Measurements from ENCODE around the gene PHF24. TPM values are rescaled to one million over a fixed set of nuclear protein-coding genes. Genes with fewer than 3 reads are reported as not detected.

PHF24 gene
- total RNA-seq, 1 experiment from 2014 or later, result not detected

DNA sequence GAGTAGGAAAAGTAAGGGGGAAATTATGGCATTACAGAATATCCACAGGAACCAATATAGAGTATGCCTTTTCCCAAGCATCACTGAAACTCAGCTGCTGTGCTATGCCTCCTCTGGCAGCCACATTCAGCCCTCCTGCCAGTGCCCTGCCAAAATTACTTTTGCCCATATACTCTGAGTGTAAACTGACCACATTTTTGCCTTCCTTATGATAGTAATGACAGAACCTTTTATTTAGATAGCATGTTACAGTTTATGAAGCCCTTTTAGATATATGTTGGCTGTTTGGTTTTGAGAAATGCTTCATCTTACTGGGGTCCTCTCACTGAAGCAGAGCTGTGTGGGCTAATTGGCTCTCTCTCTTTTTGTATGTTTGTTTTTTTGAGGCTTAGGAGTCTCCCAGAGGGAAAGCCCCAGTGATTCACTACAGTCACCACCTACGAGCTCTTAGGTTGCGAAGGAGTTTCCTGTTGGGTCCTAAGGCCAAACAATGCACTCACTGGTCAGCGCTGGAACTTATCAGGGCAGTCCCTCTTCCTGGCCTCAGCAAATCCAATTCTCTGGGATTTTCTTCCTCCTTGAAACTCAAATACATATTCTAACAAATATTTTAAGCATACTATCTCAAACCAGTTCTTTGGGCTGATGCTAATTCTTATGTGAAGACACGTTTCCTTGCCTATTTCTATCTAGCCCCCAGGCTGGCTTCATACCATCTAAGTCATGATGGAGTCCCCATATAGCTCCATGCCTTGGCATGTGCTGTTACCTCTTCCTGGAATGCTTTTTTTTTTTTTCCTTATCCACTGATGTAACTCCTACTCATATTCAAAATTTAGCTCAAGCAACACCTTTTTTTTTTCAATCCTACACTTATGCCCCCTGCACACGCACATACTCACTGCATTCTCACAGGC, 3.7 kb downstream of the PHF24 start:
- H3F3A ChIP-seq (ENCODE audit: insufficient read depth, low read depth), result no peaks in the 10 kb centered on the region
- H4K20me1 ChIP-seq (ENCODE audit: insufficient read depth), result no peaks in the 10 kb centered on the region
- H2AFZ ChIP-seq, result no peak overlapping the region
- no peak overlapping the region for H3K4me2 ChIP-seq
- H3K9me2 ChIP-seq (ENCODE audit: insufficient read depth), result no peaks in the 10 kb centered on the region
- BruUV-seq (replicated peaks), result no TSS peak
- POLR2A ChIA-PET (ENCODE audit: unreplicated experiment), result no interaction called here
- TF ChIP-seq EZH2 (IDR thresholded peaks at IDR 0.05; ENCODE audit: low read depth), result no peak
- TF ChIP-seq, protein P1, sequence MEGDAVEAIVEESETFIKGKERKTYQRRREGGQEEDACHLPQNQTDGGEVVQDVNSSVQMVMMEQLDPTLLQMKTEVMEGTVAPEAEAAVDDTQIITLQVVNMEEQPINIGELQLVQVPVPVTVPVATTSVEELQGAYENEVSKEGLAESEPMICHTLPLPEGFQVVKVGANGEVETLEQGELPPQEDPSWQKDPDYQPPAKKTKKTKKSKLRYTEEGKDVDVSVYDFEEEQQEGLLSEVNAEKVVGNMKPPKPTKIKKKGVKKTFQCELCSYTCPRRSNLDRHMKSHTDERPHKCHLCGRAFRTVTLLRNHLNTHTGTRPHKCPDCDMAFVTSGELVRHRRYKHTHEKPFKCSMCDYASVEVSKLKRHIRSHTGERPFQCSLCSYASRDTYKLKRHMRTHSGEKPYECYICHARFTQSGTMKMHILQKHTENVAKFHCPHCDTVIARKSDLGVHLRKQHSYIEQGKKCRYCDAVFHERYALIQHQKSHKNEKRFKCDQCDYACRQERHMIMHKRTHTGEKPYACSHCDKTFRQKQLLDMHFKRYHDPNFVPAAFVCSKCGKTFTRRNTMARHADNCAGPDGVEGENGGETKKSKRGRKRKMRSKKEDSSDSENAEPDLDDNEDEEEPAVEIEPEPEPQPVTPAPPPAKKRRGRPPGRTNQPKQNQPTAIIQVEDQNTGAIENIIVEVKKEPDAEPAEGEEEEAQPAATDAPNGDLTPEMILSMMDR (conservative IDR thresholded peaks at IDR 0.05), result no peak
- CTCF ChIA-PET, result no interaction called here
- H3K4me3 ChIP-seq, result no peak overlapping the region
- H3K27ac ChIP-seq, result no peak overlapping the region
- no peaks in the 10 kb centered on the region for H3K4me1 ChIP-seq (replicated peaks; ENCODE audit: insufficient read depth)
- H3K79me2 ChIP-seq (ENCODE audit: low read depth), result no peaks in the 10 kb centered on the region
- no peaks in the 10 kb centered on the region for H3K36me3 ChIP-seq (ENCODE audit: low read depth)
- no peak for DNase-seq
- no peaks in the 10 kb centered on the region for H3K9me3 ChIP-seq (ENCODE audit: insufficient read depth, low read depth)
- intact Hi-C loops (cut with micrococcal nuclease; ENCODE audit: unreplicated experiment), result no loop called here
- H3K27me3 ChIP-seq (ENCODE audit: insufficient read depth, low read depth), result 0 out of 2 replicates have a peak, but pooled peaks cover 4% of the 10 kb centered on the region

DNA sequence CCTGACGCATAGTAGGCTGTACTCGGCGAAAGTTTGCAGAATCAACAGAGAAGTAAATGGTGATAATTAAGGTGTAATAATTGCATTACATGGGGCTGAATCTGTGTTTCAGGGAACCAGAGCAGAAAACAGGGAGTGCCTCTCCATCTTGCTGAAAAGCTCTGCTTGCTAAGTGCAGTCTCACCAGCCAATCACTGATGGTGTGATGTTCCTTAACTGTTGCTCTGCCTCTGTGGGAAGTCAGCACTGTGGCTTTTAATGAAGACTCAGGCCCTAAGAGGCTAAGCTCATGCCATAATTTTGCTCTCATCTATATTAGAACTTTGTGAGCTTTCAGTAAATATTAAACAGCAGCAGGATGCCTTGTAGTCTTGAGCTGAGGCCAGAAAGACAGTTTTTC, 4.5 kb downstream of the PHF24 start:
- TF ChIP-seq, protein P1 (conservative IDR thresholded peaks at IDR 0.05), result no peak
- no peak for TF ChIP-seq EZH2 (IDR thresholded peaks at IDR 0.05; ENCODE audit: low read depth)
- Histone ChIP-seq H3F3A (ENCODE audit: insufficient read depth, low read depth) (no peaks in the 10 kb centered on the region), H4K20me1 (ENCODE audit: insufficient read depth) (no peaks in the 10 kb centered on the region), H2AFZ (no peak overlapping the region), H3K4me1 (replicated peaks; ENCODE audit: insufficient read depth) (no peaks in the 10 kb centered on the region), H3K27ac (no peak overlapping the region), H3K4me2 (no peak overlapping the region), H3K9me2 (ENCODE audit: insufficient read depth) (no peaks in the 10 kb centered on the region), H3K79me2 (ENCODE audit: low read depth) (no peaks in the 10 kb centered on the region), H3K36me3 (ENCODE audit: low read depth) (no peaks in the 10 kb centered on the region), H3K27me3 (ENCODE audit: insufficient read depth, low read depth) (0 out of 2 replicates have a peak, but pooled peaks cover 4% of the 10 kb centered on the region), H3K9me3 (ENCODE audit: insufficient read depth, low read depth) (no peaks in the 10 kb centered on the region), H3K4me3 (no peak overlapping the region)
- no peak for DNase-seq
- ChIA-PET POLR2A (ENCODE audit: unreplicated experiment) (no interaction called here), CTCF (no interaction called here)
- intact Hi-C loops (cut with micrococcal nuclease; ENCODE audit: unreplicated experiment), result no loop called here
- no TSS peak for BruUV-seq (replicated peaks)

DNA sequence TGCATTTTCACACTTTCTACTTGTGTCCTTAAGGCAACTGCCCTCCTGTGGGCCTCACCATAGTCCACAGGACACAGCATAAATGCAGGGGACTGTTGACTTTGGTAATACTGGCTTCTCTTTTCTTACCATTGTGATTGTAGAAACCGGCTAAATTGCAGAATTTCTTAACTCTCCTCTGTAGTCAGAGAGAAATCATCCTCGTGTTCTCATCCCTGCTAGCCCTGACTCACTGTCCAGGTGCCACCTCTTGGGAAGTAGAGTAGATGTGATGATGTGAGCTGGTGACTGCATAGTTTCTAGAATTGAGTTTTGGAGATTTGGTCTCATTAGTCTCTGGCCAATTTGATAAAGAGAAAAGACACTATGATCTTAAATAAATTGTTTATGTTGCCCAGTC, 5.5 kb downstream of the PHF24 start:
- H3K4me2 ChIP-seq, result no peak overlapping the region
- no peaks in the 10 kb centered on the region for H3K4me1 ChIP-seq (replicated peaks; ENCODE audit: insufficient read depth)
- H3K79me2 ChIP-seq (ENCODE audit: low read depth), result no peaks in the 10 kb centered on the region
- H3K27ac ChIP-seq, result no peak overlapping the region
- POLR2A ChIA-PET (ENCODE audit: unreplicated experiment), result no interaction called here
- H2AFZ ChIP-seq, result no peak overlapping the region
- BruUV-seq (replicated peaks), result no TSS peak
- H3K9me3 ChIP-seq (ENCODE audit: insufficient read depth, low read depth), result no peaks in the 10 kb centered on the region
- H3K4me3 ChIP-seq, result no peak overlapping the region
- CTCF ChIA-PET, result interaction anchor here (1.0 kb wide), 1 partner anchor 21 kb away, joined by 3 read pairs; no protein-coding TSS in a partner anchor
- peaks cover 6% of the 10 kb centered on the region for H3K27me3 ChIP-seq (ENCODE audit: insufficient read depth, low read depth)
- H4K20me1 ChIP-seq (ENCODE audit: insufficient read depth), result no peaks in the 10 kb centered on the region
- no peaks in the 10 kb centered on the region for H3K9me2 ChIP-seq (ENCODE audit: insufficient read depth)
- no peaks in the 10 kb centered on the region for H3F3A ChIP-seq (ENCODE audit: insufficient read depth, low read depth)
- DNase-seq, result no peak
- no peaks in the 10 kb centered on the region for H3K36me3 ChIP-seq (ENCODE audit: low read depth)
- intact Hi-C loops (cut with micrococcal nuclease; ENCODE audit: unreplicated experiment), result no loop called here
- TF ChIP-seq, protein P1 (conservative IDR thresholded peaks at IDR 0.05), result no peak
- no peak for TF ChIP-seq EZH2 (IDR thresholded peaks at IDR 0.05; ENCODE audit: low read depth)

Measured in PC-9 (cell line).